Stimulated activated CD8-positive, alpha-beta memory T cell treated with anti-CD3 and anti-CD28 coated beads, Interleukin-12 subunit alpha, Interleukin-12 subunit beta, amount 100 ng/mL, for 4 hours (primary cell): Measurements from ENCODE around the gene ODAM.
"Not testable (repeated sequence)": the region's sequence is repeated elsewhere in the genome, so short reads cannot be mapped to it uniquely, and the experiment has no call there.

ENCODE experiments used
- DNase-seq: peaks from one replicate; pipeline ENCODE4 v3.0.0-alpha.2; 2020; ENCODE audit warnings: low read depth

The ODAM gene

GRCh38 chr4:70195425-70195824 is at the start of gene ODAM:
Gene ODAM (plus strand): TSS chr4:70195725. CDS start chr4:70196544, 819 bp downstream.
- DNase-seq: no peak

DNA sequence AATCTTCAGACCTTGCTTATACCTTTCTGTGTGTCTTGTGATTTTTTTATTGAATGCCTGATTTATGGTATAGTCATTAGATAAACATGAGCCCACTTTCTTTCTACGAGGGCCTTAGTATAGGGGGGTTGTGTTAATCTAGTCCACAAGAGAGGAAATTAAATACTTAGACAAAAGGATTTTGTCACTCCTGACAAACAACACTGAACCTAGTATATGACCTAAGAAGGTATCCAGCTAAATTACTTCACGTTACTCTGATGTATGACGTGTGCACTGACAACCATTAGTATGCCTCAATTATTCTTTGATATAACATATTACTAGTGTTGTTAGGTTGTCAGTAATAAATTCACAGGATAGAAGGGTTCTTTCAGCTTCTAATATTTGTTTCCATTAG is 44.3 kb upstream of the ODAM start:
- DNase-seq: no peak

DNA sequence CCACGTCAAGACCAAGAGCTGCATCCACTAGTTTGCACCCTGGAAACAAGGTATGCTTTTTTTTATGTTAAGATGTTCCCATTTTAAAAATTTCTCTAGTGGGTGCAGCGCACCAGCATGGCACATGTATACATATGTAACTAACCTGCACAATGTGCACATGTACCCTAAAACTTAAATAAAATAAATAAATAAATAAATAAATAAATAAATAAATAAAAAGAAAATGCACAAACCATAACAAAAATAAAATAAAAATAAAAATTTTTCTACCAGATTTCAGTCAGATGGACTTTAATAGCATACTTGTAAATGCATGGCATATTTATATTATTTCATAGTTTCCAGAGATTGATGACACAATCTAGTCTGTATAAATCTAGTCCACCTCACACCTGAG is 43.4 kb upstream of the ODAM start:
- DNase-seq: no peak

- DNase-seq: no peak
Measured at GRCh38 chr4:70153937-70154336, 41.6 kb upstream of the ODAM start, which contains the start of gene PRR27. Gene PRR27 (plus strand): TSS chr4:70154237. CDS start chr4:70154376, 139 bp downstream.

DNA sequence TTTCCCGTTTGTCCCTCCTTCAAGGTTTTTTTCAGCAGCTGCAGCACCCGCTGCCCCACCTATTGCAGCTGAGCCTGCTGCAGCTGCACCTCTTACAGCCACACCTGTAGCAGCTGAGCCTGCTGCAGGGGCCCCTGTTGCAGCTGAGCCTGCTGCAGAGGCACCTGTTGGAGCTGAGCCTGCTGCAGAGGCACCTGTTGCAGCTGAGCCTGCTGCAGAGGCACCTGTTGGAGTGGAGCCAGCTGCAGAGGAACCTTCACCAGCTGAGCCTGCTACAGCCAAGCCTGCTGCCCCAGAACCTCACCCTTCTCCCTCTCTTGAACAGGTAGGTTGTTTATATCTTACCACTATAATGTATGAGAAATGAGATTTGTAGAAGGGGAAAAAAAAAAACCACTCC is 36.9 kb upstream of the ODAM start:
- DNase-seq: no peak

- no peak for DNase-seq
Measured at GRCh38 chr4:70177090-70177489, 18.4 kb upstream of the ODAM start.

- no peak for DNase-seq
Measured at GRCh38 chr4:70178075-70178660, 17.4 kb upstream of the ODAM start.

GRCh38 chr4:70179811-70180210 is 15.7 kb upstream of the ODAM start:
- no peak for DNase-seq

- no peak for DNase-seq
Measured at GRCh38 chr4:70181864-70182263, 13.7 kb upstream of the ODAM start.

- no peak for DNase-seq
Measured at GRCh38 chr4:70182517-70183167, 12.9 kb upstream of the ODAM start.

DNA sequence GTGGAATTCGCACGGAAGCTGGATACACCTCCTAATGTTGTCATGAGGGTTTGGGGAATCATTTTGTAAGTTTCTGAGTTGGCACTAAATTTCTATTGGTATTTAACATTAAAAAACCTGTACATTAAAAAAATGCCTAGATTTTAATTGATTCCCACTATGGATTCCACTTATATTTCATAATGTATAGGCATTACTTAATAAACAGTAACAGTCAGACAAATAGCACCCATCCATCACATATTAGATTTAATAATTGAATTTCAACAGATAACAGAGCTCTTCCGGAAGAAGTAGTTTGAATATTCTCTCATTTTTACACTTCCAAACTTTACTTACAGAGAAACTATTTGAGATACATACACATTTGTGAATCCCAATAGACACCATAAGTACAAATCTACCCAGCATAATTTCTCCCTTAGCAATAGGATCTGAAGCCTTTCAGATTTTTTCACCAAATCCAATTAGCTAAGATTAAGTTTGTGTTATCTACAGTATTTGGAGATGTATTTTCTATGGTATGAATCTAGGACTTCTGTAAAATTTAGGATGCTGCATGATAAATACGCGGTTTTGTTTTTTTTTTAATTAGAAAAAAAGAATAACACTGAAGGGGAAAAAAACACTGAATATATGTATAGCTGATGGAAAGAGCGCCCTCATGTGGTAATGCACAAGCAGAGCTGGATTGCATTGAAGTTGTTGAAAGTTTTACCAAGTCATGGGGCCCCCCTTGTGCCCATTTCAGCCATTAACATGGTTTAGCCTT is 12.2 kb upstream of the ODAM start:
- DNase-seq: no peak

GRCh38 chr4:70183940-70184246 is 11.6 kb upstream of the ODAM start:
- DNase-seq: no peak

GRCh38 chr4:70187216-70187615 is 8.3 kb upstream of the ODAM start:
- no peak for DNase-seq

- no peak for DNase-seq
Measured at GRCh38 chr4:70190579-70190978, 4.9 kb upstream of the ODAM start.

- DNase-seq: no peak
Measured at GRCh38 chr4:70191647-70192046, 3.9 kb upstream of the ODAM start.

GRCh38 chr4:70192895-70193294 is 2.6 kb upstream of the ODAM start:
- DNase-seq: no peak

- no peak for DNase-seq
Measured at GRCh38 chr4:70196857-70197256, 1.3 kb downstream of the ODAM start.

DNA sequence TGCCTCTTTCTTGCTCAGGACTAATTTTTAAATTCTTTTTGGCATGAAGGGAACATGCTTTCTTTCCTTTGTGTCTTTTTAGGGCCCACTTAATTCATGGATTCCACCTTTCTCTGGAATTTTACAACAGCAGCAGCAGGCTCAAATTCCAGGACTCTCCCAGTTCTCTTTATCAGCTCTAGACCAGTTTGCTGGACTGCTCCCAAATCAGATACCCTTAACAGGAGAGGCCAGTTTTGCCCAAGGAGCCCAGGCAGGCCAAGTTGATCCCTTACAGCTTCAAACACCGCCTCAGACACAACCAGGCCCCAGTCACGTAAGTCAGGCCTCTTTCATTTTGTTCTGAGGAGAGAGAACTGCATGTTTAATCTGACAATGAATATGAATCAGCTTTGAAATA is 2.3 kb downstream of the ODAM start:
- DNase-seq: no peak

GRCh38 chr4:70203601-70204000 is 8.1 kb downstream of the ODAM start:
- no peak for DNase-seq

DNA sequence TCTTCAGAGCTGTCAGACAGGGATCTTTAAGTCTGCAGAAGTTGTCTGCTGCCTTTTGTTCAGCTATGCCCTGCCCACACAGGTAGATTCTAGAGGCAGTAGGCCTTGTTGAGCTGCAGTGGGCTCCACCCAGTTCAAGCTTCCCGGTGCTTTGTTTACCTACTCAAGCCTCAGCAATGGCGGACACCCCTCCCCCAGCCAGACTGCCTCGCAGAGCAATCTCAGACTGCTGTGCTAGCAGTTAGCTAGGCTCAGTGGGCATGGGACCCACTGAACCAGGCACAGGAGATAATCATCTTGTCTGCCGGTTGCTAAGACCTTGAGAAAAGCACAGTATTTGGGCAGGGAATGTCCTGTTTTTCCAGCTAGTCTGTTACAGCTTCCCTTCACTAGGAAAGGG is 17.2 kb downstream of the ODAM start:
- DNase-seq: not testable (repeated sequence)

DNA sequence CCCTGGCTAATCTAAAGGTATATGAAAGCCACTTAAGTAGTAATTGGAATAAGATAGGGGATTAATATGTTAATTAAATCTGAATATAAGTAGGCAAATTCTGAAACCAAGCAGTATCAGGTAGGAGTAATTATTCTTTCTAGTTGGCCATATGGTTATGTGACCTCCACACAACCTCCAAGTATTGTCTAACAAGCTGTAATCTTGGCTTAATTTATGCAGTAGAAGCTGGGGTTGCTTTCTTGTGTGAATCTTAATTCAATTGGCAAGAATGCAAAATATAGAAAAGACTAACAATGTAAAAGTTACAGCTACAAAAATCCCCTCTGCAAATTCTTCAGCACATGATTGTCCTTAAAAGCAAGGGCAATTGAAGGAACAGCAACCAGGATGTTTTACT is 20.6 kb downstream of the ODAM start:
- DNase-seq: not testable (repeated sequence)

GRCh38 chr4:70216550-70216949 is 21.0 kb downstream of the ODAM start:
- not testable (repeated sequence) for DNase-seq

- DNase-seq: not testable (repeated sequence)
Measured at GRCh38 chr4:70221389-70221788, 25.9 kb downstream of the ODAM start.
